ENCODE measurements around the gene LCN10.

LCN10 gene

GRCh38 chr9:136695435-136695895 lies 47.3 kb downstream of the LCN10 start:
- Histone ChIP-seq H3K27ac (no peak overlapping the region), H3K4me3 (no peak overlapping the region)

- no peak overlapping the region for H3K4me3 ChIP-seq
- H3K27ac ChIP-seq: no peak overlapping the region
Observed at GRCh38 chr9:136694872-136695247, 47.9 kb downstream of the LCN10 start.

GRCh38 chr9:136694163-136694871 lies 48.4 kb downstream of the LCN10 start:
- Histone ChIP-seq H3K27ac (peak overlapping the region in 8 of 21 experiments; percentile 3 to 67 (median 8)), H3K4me3 (no peak overlapping the region)

GRCh38 chr9:136693490-136694162 lies 49.1 kb downstream of the LCN10 start:
- no peak overlapping the region for H3K4me3 ChIP-seq
- H3K27ac ChIP-seq: peak overlapping the region in 10 of 21 experiments; percentile 3 to 67 (median 17)

GRCh38 chr9:136693135-136693489 lies 49.6 kb downstream of the LCN10 start:
- peak overlapping the region in 4 of 21 experiments; percentile 6 to 44 (median 26) for H3K27ac ChIP-seq

GRCh38 chr9:136692185-136693134 lies 50.3 kb downstream of the LCN10 start:
- H3K27ac ChIP-seq: no peak overlapping the region
- no peak overlapping the region for H3K4me3 ChIP-seq

More at GRCh38 chr9:136693135-136693489, 49.6 kb downstream of the LCN10 start:
- H3K4me3 ChIP-seq: no peak overlapping the region

GRCh38 chr9:136691316-136692184 lies 51.2 kb downstream of the LCN10 start:
- Histone ChIP-seq H3K27ac (no peak overlapping the region), H3K4me3 (no peak overlapping the region)

GRCh38 chr9:136690806-136691261 lies 51.9 kb downstream of the LCN10 start:
- no peak overlapping the region for H3K4me3 ChIP-seq
- no peak overlapping the region for H3K27ac ChIP-seq

GRCh38 chr9:136690104-136690805 lies 52.5 kb downstream of the LCN10 start:
- Histone ChIP-seq H3K4me3 (no peak overlapping the region), H3K27ac (no peak overlapping the region)

- H3K27ac ChIP-seq: no peak overlapping the region
Observed at GRCh38 chr9:136689108-136689460, 53.7 kb downstream of the LCN10 start.

GRCh38 chr9:136688274-136689107 lies 54.2 kb downstream of the LCN10 start:
- peak overlapping the region in 4 of 21 experiments; percentile 63 to 92 (median 84) for H3K27ac ChIP-seq
- H3K4me3 ChIP-seq: no peak overlapping the region

More at GRCh38 chr9:136689108-136689460, 53.7 kb downstream of the LCN10 start:
- H3K4me3 ChIP-seq: no peak overlapping the region

Measured in skin epidermis (tissue), 12 donors.